ENCODE measurements around the gene MLLT1.

MLLT1 gene

DNA sequence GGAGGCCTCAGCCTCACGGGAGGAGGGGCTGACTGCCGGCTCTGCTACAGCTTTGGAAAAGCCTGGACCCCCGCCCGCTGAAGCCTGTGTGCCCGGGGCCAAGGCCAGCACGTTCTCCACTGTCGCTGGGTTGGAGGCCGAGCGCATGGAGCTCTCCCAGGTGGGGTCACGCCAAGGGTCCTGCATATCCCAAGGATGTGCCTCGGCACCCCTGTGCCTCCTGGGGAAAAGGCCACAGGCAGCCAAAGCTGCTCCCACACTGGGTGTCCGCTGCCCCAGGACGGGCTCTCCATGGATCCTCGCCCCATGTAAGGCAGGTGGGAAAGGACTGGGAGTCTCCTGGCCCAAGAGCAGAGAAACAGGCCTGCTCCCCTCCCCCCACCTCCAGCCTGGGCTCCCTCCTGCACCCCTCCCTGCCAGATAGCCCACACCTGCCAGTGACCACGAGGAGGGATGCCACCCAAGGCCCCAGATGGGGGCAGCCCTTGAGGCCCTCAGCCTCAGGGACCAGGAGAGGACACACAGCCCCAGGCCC is 64.0 kb downstream of the MLLT1 start:
- POLR2A ChIA-PET = no interaction called here
- TF ChIP-seq TARDBP (IDR thresholded peaks at IDR 0.05) = no peak
- TF ChIP-seq SP1 (IDR thresholded peaks at IDR 0.05) = no peak
- TF ChIP-seq FOXK2 (IDR thresholded peaks at IDR 0.05) = no peak
- TF ChIP-seq ZNF384 (IDR thresholded peaks at IDR 0.05) = no peak
- TF ChIP-seq NFRKB (IDR thresholded peaks at IDR 0.05) = no peak
- no peak for TF ChIP-seq HDGF (IDR thresholded peaks at IDR 0.05; ENCODE audit: borderline replicate concordance)
- TF ChIP-seq BHLHE40 (IDR thresholded peaks at IDR 0.05; ENCODE audit: borderline replicate concordance) = no peak
- TF ChIP-seq, protein P1, sequence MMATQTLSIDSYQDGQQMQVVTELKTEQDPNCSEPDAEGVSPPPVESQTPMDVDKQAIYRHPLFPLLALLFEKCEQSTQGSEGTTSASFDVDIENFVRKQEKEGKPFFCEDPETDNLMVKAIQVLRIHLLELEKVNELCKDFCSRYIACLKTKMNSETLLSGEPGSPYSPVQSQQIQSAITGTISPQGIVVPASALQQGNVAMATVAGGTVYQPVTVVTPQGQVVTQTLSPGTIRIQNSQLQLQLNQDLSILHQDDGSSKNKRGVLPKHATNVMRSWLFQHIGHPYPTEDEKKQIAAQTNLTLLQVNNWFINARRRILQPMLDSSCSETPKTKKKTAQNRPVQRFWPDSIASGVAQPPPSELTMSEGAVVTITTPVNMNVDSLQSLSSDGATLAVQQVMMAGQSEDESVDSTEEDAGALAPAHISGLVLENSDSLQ (IDR thresholded peaks at IDR 0.05) = no peak
- no peak for TF ChIP-seq L3MBTL2 (conservative IDR thresholded peaks at IDR 0.05)
- TF ChIP-seq SUZ12 (IDR thresholded peaks at IDR 0.05) = no peak
- no peak for TF ChIP-seq CTBP1 (IDR thresholded peaks at IDR 0.05; ENCODE audit: borderline replicate concordance)
- CTCF ChIA-PET = no interaction called here
- no peak for DNase-seq (ENCODE audit: extremely low spot score)

DNA sequence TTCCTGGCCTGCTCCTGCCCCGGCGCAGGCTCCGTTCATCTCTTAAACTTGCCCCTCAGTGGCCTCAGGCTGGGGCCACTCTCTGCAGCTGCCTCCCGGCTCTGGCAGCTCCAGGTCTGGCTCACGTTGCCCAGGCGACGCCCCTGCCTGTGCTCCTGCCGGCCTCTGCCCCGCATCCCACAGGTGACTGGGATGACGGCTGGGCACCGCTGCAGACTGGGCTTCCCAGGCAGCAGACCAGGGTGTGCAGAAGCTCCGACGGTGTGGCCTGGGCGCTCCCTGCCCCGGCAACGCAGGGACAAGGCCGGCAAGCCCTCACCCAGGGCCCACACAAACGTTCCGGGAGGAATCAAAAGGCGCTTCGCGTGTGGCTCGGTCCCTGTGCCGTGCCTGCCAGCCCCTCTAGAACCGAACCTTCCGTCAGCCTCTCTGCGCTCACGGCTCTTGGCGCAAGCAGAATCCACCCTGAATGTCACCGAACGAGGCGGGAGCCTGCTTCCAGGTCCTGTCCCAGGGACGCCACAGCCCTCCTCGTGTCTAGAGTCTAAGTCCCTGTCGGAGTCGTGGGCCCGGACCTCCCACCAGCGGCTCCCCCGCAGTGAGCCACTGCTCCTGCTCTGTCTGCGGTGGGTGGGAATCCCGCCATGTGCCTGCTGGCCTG is 64.8 kb downstream of the MLLT1 start:
- CTCF ChIA-PET = no interaction called here

DNA sequence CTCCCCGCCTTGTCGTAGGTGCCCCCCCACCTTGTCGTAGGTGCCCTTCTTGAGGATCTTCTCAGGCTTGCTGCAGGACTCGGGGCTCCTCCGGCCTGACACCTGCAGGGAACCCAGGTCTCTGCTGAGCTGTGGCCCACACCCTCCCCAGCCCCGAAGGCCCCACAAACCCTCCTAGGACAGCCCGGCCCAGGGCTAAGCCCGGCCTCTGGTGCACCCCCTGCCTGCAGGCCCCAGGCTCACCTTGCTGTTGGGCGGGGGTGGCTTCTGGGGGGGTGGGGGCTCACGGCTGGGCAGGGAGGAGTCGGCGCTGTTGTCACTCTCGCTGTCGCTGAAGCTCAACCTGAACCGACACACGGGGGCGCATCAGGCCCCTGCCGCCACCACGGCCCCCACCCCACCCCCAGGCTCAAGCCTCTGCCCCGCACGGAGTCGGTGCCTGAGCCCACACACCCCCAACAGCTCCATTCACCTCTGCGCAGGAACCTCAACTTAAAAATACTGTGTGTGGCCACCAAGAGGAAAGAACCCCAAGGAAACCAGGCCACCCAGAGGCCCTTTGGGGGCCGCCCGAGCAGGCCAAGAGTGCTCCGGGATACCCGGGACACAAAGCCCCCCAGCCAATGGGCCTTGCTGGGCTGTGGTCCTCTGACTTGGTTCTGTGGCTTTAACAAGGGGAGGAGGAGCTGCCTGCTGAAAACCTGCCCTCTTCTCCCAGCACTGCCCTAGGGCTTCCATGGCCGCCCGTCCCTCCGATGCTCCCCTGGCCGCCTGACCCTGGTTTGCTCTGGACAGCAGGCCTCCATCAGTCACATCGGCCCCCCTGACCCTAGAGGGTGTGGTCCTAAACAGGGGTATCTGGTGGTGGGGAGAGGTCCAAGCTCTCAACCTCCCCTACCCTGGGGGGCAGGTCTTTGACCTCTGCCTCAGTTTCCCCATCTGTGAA is 65.8 kb downstream of the MLLT1 start:
- ChIA-PET POLR2A (no interaction called here), CTCF (no interaction called here)
- DNase-seq (ENCODE audit: extremely low spot score) = no peak
- no peak for TF ChIP-seq SUZ12 (IDR thresholded peaks at IDR 0.05)
- no peak for TF ChIP-seq ARNT (IDR thresholded peaks at IDR 0.05)
- TF ChIP-seq NFRKB (IDR thresholded peaks at IDR 0.05) = no peak

More for the DNA sequence above, 64.8 kb downstream of the MLLT1 start:
- DNase-seq (ENCODE audit: extremely low spot score) = no peak
- POLR2A ChIA-PET = no interaction called here
- no peak for TF ChIP-seq L3MBTL2 (conservative IDR thresholded peaks at IDR 0.05)
- no peak for TF ChIP-seq BHLHE40 (IDR thresholded peaks at IDR 0.05; ENCODE audit: borderline replicate concordance)
- TF ChIP-seq ELF4 (IDR thresholded peaks at IDR 0.05) = no peak
- TF ChIP-seq FOXM1 (IDR thresholded peaks at IDR 0.05; ENCODE audit: borderline replicate concordance) = no peak
- no peak for TF ChIP-seq ARNT (IDR thresholded peaks at IDR 0.05)
- TF ChIP-seq NFRKB (IDR thresholded peaks at IDR 0.05) = no peak
- no peak for TF ChIP-seq FOXK2 (IDR thresholded peaks at IDR 0.05)
- no peak for TF ChIP-seq TARDBP (IDR thresholded peaks at IDR 0.05)
- no peak for TF ChIP-seq CTBP1 (IDR thresholded peaks at IDR 0.05; ENCODE audit: borderline replicate concordance)
- TF ChIP-seq, protein P1 (IDR thresholded peaks at IDR 0.05) = no peak
- no peak for TF ChIP-seq LEF1 (IDR thresholded peaks at IDR 0.05; ENCODE audit: borderline replicate concordance)
- TF ChIP-seq FOXA1 (IDR thresholded peaks at IDR 0.05) = no peak
- TF ChIP-seq SP1 (IDR thresholded peaks at IDR 0.05) = no peak
- TF ChIP-seq SUZ12 (IDR thresholded peaks at IDR 0.05) = no peak
- TF ChIP-seq HDGF (IDR thresholded peaks at IDR 0.05; ENCODE audit: borderline replicate concordance) = no peak
- TF ChIP-seq ZNF384 (IDR thresholded peaks at IDR 0.05) = no peak

DNA sequence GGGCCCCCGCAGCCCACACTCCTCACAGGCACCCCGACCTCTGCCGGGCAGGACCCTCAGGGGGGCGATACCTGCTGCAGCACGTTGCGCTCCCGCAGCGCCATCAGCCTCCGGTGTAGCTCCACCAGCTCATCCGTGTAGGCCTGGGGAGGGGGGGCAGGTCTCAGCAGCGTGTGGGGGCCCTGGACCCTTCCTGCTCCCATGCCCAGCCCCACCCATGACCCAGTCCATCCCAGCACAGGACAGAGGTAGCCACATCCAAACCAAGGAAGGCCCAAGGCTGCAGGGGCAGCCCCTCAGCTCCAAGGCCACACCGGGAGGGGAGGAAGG is 66.5 kb downstream of the MLLT1 start:
- TF ChIP-seq TARDBP (IDR thresholded peaks at IDR 0.05) = no peak
- TF ChIP-seq HDGF (IDR thresholded peaks at IDR 0.05; ENCODE audit: borderline replicate concordance) = no peak
- no peak for TF ChIP-seq NFRKB (IDR thresholded peaks at IDR 0.05)
- no peak for TF ChIP-seq FOXM1 (IDR thresholded peaks at IDR 0.05; ENCODE audit: borderline replicate concordance)
- no peak for TF ChIP-seq L3MBTL2 (conservative IDR thresholded peaks at IDR 0.05)
- no peak for TF ChIP-seq CTBP1 (IDR thresholded peaks at IDR 0.05; ENCODE audit: borderline replicate concordance)
- no peak for TF ChIP-seq SUZ12 (IDR thresholded peaks at IDR 0.05)
- TF ChIP-seq SP1 (IDR thresholded peaks at IDR 0.05) = no peak
- TF ChIP-seq LEF1 (IDR thresholded peaks at IDR 0.05; ENCODE audit: borderline replicate concordance) = no peak
- ChIA-PET CTCF (no interaction called here), POLR2A (no interaction called here)
- no peak for DNase-seq (ENCODE audit: extremely low spot score)

DNA sequence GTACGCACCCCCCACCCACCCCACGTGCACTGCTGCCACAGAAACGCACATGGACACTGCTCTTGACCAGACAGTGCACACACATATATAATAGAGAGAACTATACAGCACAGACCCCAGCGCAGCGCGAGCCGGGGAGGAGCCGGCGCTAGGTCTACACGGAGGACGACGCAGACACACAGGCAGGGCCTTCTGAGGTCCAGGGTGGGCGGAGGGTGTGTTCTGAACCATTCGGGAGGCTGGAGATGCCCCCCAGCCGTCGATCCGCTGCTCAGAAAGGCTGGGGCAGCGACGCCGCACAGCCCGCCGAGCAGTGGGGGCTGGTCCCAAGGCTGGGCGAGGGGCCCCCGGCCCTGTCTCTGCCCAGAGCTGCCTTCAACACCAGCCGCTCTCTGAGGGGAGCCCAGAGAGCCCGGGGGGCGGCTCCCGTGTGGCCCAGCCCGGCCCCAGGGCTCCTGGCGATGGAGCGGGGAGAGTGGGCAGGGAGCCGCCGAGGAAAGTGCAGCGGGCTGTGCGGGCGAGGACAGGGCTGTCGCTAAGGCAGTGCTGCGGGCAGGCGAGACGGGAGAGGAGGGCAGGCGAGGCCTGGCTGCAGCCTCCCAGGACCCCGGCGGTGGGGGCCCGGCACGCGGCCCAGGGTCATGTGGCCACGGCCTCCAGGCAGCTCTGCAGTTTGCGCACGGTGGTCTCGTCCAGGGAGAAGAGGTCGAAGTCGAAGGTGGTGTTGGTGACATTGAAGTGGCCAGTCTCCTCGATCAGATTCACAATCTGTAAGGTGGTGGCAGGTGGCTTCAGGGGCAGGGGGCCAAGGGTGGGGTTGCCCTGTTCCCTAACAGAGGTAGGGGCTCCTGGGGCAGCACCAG is 67.1 kb downstream of the MLLT1 start:
- ChIA-PET POLR2A (no interaction called here), CTCF (no interaction called here)
- no peak for TF ChIP-seq HDGF (IDR thresholded peaks at IDR 0.05; ENCODE audit: borderline replicate concordance)
- TF ChIP-seq FOXK2 (IDR thresholded peaks at IDR 0.05) = no peak
- no peak for TF ChIP-seq FOXA1 (IDR thresholded peaks at IDR 0.05)
- TF ChIP-seq FOXM1 (IDR thresholded peaks at IDR 0.05; ENCODE audit: borderline replicate concordance) = no peak
- DNase-seq (ENCODE audit: extremely low spot score) = no peak

DNA sequence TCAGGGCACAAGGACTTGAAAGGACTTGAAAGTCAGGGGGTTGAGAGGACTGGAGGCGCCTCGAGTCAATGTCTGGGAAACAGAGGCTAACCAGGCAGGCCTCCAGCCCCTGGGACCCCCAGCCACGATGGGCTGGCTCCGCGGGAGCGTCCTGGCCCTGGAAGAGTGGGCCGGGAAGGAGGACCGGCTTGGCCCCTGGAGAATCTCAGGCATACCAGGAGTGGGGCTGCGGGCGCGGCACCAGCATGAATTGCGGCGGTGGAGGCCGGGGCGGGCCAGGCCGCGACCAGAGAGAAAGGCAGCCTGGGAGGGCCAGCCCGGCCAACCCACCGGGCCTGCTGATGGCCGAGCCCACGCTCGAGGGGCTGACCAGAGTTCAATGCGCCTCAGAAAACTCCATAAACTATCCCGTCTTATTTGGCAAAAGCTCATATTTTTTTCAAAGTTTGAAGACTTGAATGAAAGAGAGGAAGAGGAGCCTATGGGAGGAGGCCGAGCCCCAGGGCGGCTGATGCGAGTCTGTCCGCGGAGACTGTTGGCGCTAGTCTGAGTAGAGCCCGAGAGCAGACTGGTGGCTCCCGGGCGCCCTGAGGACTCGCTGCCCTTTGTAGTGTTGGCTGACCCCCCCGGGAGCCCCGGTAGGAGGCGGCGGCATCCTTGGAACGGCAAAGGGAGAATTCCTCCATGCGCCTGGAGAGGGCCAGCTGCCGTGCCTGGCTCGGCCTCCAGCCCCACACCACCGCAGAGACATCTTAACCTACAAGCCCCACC is 68.0 kb downstream of the MLLT1 start:
- ChIA-PET POLR2A (no interaction called here), CTCF (no interaction called here)
- no peak for DNase-seq (ENCODE audit: extremely low spot score)
- no peak for TF ChIP-seq BHLHE40 (IDR thresholded peaks at IDR 0.05; ENCODE audit: borderline replicate concordance)
